GM18526 (cell line): ENCODE data around the gene LPCAT1.

ENCODE experiments used
- POLR2A ChIP-seq: IDR thresholded peaks from 3 replicates; pipeline ENCODE4 v1.6.1; 2011; ENCODE audit not compliant: insufficient read length; ENCODE audit errors: extremely low read depth

LPCAT1 gene

GRCh38 chr5:1523793-1524480, at the start of gene LPCAT1:
TSS of gene LPCAT1 (minus strand) at chr5:1523960. CDS start at chr5:1523844, 116 bp downstream.
- TF ChIP-seq POLR2A: peak; percentile 60

DNA sequence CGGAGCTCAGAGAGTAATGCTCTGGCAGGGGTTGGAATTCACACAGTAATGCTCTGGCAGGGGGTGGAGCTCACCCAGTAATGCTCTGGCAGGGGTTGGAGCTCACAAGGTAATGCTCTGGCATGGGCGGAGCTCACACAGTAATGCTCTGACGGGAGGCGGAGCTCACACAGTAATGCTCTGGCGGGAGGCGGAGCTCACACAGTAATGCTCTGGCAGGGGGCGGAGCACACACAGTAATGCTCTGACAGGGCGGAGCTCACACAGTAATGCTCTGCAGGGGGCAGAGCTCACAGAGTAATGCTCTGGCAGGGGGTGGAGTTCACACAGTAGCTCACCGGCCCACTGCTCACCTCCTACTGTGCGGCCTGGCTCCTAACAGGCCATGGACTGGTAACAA, 47.2 kb upstream of the LPCAT1 start:
- no peak for TF ChIP-seq POLR2A

DNA sequence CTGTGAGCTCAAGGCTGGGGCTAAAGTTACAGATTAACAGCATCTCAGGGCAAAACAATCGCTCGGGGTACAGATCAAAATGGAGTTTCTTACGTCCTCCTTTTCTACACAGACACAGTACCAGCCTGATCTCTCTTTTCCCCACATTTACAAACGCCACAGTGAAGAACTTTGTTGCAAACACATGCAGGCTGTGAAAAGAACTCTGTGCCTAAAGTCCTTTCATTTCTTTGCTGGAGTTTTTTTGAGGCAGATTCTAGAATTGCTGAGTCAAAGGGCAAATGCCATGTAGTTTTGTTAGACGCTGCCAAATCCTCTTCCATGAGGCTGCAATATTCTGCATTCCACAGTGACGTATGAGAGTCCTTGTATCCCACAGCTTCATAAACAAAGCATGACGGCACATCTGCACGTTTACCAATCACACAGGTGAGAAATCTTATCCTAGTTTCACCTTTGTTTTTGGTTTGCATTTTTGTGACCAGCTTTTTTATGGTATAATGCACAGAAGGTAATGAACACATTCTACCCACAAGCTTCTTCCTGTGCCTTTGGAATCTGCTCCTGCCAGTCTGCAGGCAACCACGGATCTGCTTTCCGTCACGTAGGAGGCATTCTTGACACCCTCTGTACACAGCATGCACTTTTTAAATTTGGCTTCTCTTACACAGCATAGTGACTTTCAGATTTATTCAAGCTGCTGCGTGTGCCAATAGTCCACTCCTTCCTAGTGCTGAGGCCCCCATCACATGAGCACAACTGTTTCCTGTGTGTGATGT, 44.6 kb upstream of the LPCAT1 start:
- no peak for TF ChIP-seq POLR2A

- TF ChIP-seq POLR2A: no peak
These were observed 42.3 kb upstream of the LPCAT1 start for GRCh38 chr5:1565737-1566734.

DNA sequence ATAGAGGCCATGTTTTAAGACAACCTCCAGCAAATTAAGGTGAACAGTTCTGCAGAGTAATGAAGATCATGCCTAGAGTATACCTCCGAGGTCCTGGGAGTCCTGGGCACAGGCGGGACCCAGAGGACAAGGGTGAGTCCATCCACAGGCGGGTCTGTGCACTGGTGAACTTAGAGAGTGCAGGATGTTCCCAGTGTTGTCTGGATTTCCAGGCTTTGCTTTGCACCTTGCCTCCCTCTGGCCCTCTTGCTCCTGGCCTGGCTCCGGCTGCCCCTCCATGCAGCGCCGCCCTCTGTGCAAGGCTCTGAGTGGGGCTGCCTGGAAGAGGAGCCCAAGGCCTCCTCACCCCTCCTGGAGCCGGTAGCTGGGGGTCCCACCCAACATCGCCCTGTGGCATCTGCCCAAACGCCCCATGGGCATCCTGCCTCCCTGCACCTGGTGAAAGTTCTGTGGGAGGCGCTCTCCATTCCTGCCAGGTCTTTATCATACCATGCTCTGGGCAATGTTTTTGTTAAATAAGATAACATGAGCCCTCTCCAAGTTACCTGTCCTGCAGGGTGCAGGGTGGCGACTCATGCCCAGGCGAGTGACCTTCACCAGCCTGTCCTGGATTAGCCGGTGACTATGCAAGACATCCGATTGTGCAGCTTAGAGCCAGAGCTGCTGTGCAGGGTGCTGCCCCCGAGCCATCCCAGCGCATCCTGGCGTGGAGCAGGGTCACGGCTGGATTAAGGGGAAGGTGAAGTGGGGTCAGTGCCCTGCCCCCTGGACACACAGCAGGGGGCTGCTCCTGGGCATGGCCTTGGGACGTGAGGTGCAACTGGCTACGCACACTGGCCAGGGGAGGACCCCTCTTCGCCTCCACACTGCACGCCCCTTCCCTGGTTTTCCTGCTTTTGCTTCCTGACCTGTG, 41.3 kb upstream of the LPCAT1 start:
- no peak for TF ChIP-seq POLR2A

- TF ChIP-seq POLR2A: no peak
These were observed 40.5 kb upstream of the LPCAT1 start for GRCh38 chr5:1564182-1564748.

DNA sequence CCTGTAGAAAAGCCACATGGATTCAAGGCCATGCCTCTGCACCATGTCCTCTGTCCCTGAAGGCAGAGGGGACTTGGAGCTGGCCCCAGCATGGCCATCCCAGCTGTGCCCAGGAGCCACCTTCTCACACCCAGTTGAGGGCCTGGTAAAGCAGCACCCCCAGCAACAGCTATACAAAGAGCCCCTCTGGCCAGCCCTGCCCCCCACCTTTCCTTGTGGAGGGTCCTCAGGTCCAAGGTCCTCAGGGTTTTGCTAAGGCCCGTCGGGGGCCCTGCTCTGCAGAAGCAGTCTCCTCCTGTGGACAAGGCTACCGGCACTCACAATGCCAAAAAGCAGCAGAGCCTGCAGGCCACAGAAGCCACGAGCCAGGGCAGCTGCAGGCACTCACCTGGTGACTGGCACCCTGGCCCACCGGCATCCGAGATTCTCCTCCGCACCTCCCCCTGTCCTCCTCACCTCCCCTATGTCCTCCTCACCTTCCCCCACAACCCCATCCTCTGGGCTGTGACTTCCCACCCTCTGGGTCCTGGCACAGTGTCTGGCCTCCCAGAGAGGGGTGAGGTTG, 39.9 kb upstream of the LPCAT1 start:
- no peak for TF ChIP-seq POLR2A

GRCh38 chr5:1563051-1563461, 39.3 kb upstream of the LPCAT1 start:
- no peak for TF ChIP-seq POLR2A

- no peak for TF ChIP-seq POLR2A
These were observed 38.8 kb upstream of the LPCAT1 start for GRCh38 chr5:1562599-1562998.

DNA sequence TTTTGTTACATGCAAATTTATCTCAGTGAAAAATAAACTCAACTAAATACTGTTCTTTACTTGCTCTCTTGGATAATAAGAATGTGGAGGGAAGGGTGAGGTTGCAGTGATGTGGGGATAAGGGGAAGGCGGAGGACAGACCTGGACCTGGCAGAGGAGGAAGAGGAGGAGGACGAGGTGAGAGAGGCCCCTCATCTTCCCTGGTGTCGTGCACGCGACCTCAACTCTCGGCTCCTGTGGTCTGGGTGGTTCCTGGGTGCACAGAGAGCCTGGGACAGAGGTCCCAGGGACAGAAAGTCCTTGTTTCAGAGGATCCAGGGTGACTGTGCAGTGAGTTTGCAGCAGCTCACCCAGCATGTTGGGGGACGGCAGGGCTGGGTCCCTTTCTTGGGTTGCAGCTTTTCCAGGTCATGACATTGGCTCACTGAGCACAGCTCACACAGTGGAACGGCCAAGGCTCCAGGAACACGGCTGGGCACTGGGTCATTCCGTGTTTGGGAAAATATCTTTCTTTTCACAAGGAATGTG, 37.7 kb upstream of the LPCAT1 start:
- TF ChIP-seq POLR2A: no peak

GRCh38 chr5:1558944-1559343, 35.2 kb upstream of the LPCAT1 start:
- TF ChIP-seq POLR2A: no peak

- no peak for TF ChIP-seq POLR2A
These were observed 33.5 kb upstream of the LPCAT1 start for GRCh38 chr5:1557114-1557873.
